Natural killer cell (primary cell): Measurements from ENCODE around the gene ZFP92. TPM values are rescaled to one million over a fixed set of nuclear protein-coding genes. Genes with fewer than 3 reads are reported as not detected.

Experiments
- ATAC-seq, 3 donors: fragments of 150-1000 bp in 2 of 3; fragments of 200-7000 bp in 1 of 3; cut with Tn5 transposase; 1 replicate in 1 of 3; 2 replicates in 2 of 3; pipeline ENCODE4 v1.10.0; 2021; ENCODE audit warnings: mild to moderate bottlenecking in 2 of 3, moderate library complexity in 2 of 3
- DNase-seq, 2 donors: peaks; one replicate each; pipeline versions ENCODE4 v3.0.0 to v3.0.0-alpha.2; 2013 to 2021; ENCODE audit warnings: mixed read lengths in 1 of 2
- H3K27ac ChIP-seq: one replicate; pipeline ENCODE4 v1.5.1; 2013; ENCODE audit warnings: mild to moderate bottlenecking, low read length
- H3K27me3 ChIP-seq: one replicate; pipeline ENCODE4 v1.6.1; 2013; ENCODE audit warnings: low read length; ENCODE audit not compliant: control insufficient read depth, insufficient read depth
- H3K36me3 ChIP-seq: one replicate; pipeline ENCODE4 v1.6.1; 2013; ENCODE audit warnings: low read length; ENCODE audit not compliant: control insufficient read depth, insufficient read depth
- H3K4me1 ChIP-seq: one replicate; pipeline ENCODE4 v1.6.1; 2013; ENCODE audit warnings: low read length; ENCODE audit not compliant: control insufficient read depth, insufficient read depth
- H3K4me3 ChIP-seq: one replicate; pipeline ENCODE4 v1.5.1; 2013; ENCODE audit warnings: low read length
- H3K9me3 ChIP-seq: one replicate; pipeline ENCODE4 v1.6.1; 2013; ENCODE audit warnings: low read length; ENCODE audit not compliant: control insufficient read depth, insufficient read depth
- H3K27ac Mint-ChIP-seq, 2 donors: one replicate each; pipeline ENCODE4 v1.8.0; 2022; ENCODE audit warnings: mild to moderate bottlenecking in 2 of 2, mixed read lengths in 2 of 2, moderate library complexity in 1 of 2
- H3K27me3 Mint-ChIP-seq, 2 donors: one replicate each; pipeline ENCODE4 v1.8.0; 2022; ENCODE audit warnings: low read depth in 2 of 2, mixed read lengths in 2 of 2
- H3K36me3 Mint-ChIP-seq: one replicate; pipeline ENCODE4 v1.8.0; 2022; ENCODE audit warnings: mixed read lengths
- H3K4me1 Mint-ChIP-seq, 2 donors: one replicate each; pipeline ENCODE4 v1.8.0; 2022; ENCODE audit warnings: mixed read lengths in 2 of 2
- H3K4me3 Mint-ChIP-seq: one replicate; pipeline ENCODE4 v1.8.0; 2022; ENCODE audit warnings: mild to moderate bottlenecking, moderate library complexity, mixed read lengths
- H3K9me3 Mint-ChIP-seq, 2 donors: one replicate each; pipeline ENCODE4 v1.8.0; 2022; ENCODE audit warnings: mixed read lengths in 2 of 2
- WGBS: methylation state at CpG from one replicate; pipeline ENCODE4 v1.1.7; 2013; ENCODE audit warnings: missing lambda C conversion rate; ENCODE audit not compliant: insufficient coverage; 5-methylcytosine and 5-hydroxymethylcytosine counted together
- intact Hi-C: fragments of 100-400 bp; cut with micrococcal nuclease; formaldehyde crosslinking; loops from one replicate; pipeline ENCODE4 v1.14.2; 2022
- total RNA-seq, 4 donors: library from RNA; stranded (reverse); fragments of 120-200 nt in 1 of 4; gene quantifications; one replicate each; pipeline versions ENCODE4 v1.2.3 to v1.2.4, GENCODE V29; 2013 to 2022
- TF ChIP-seq, protein P1 (sequence below): fragments of 200-600 bp; IDR thresholded peaks from one replicate; pipeline ENCODE4 v1.8.0; 2022; ENCODE audit warnings: antibody characterized with exemption

Gene ZFP92
- total RNA-seq, 3 donors from 2014 or later (not counting 1 experiment from before 2014, with no cell fraction given) = 1.6 to 3.3 (median 2.9) TPM

DNA sequence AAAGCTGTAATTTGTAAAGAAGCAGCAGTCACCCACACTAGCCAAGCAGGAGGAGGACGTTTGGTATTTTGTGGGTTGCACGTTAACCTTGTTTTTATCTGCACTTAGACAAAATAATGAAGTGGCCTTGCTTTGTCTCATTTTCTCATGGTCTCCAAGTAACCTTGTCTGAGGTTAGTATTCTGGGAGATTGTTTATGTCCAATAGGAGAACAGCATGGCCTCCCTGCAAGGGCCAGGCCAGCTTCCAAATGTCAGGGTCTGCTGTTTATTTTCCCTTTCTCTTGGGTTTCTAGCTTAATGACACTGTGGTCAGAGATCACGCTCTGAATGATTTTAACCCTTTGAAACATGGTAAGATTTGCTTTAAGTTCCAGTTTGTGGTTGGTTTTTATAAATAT is 40.0 kb upstream of the ZFP92 start:
- Mint-ChIP-seq H3K9me3 (no peaks in the 10 kb centered on the region), H3K4me3 (no peak overlapping the region), H3K4me1 (no peaks in the 10 kb centered on the region), H3K36me3 (no peaks in the 10 kb centered on the region), H3K27ac (no peak overlapping the region), H3K27me3 (peaks cover 6 to 45% of the 10 kb centered on the region in 2 donors)
- DNase-seq (no peak), ATAC-seq (no peak)
- TF ChIP-seq, protein P1, sequence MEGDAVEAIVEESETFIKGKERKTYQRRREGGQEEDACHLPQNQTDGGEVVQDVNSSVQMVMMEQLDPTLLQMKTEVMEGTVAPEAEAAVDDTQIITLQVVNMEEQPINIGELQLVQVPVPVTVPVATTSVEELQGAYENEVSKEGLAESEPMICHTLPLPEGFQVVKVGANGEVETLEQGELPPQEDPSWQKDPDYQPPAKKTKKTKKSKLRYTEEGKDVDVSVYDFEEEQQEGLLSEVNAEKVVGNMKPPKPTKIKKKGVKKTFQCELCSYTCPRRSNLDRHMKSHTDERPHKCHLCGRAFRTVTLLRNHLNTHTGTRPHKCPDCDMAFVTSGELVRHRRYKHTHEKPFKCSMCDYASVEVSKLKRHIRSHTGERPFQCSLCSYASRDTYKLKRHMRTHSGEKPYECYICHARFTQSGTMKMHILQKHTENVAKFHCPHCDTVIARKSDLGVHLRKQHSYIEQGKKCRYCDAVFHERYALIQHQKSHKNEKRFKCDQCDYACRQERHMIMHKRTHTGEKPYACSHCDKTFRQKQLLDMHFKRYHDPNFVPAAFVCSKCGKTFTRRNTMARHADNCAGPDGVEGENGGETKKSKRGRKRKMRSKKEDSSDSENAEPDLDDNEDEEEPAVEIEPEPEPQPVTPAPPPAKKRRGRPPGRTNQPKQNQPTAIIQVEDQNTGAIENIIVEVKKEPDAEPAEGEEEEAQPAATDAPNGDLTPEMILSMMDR = no peak
- Histone ChIP-seq H3K27ac (no peak overlapping the region), H3K9me3 (no peaks in the 10 kb centered on the region), H3K36me3 (no peaks in the 10 kb centered on the region), H3K4me1 (no peaks in the 10 kb centered on the region), H3K27me3 (no peaks in the 10 kb centered on the region), H3K4me3 (no peak overlapping the region)
- WGBS = 43% methylated on average over 1 of the region's 3 CpGs
- intact Hi-C loops = no loop called here

DNA sequence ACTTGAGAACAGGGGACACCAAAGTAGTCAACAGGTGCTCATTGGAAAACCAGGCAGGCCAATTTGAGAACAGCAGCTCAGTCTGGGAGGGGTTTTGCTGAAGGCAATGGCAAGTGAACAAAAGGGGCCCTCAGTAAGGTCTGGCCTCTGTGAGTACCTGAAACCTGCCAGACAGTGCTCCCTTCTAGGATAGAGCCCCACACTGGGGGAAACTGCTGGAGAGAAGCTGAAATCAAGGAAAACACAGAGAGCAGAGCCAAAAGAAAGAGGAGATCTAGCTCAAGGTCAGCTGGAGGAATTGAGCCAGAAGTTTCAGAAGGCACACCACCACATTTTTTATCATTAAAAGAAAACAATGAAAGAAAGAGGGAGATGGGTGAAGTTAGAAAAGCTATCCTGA is 38.3 kb upstream of the ZFP92 start:
- no peaks in the 10 kb centered on the region for H3K36me3 ChIP-seq
- Mint-ChIP-seq H3K27ac (no peak overlapping the region), H3K9me3 (no peaks in the 10 kb centered on the region), H3K36me3 (no peaks in the 10 kb centered on the region), H3K4me1 (no peaks in the 10 kb centered on the region), H3K27me3 (peaks cover 6 to 33% of the 10 kb centered on the region in 2 donors), H3K4me3 (no peak overlapping the region)
- H3K4me3 ChIP-seq = no peak overlapping the region
- no peaks in the 10 kb centered on the region for H3K9me3 ChIP-seq
- intact Hi-C loops = no loop called here
- DNase-seq = no peak
- TF ChIP-seq, protein P1 = no peak
- no peak overlapping the region for H3K27ac ChIP-seq
- H3K27me3 ChIP-seq = no peaks in the 10 kb centered on the region
- H3K4me1 ChIP-seq = no peaks in the 10 kb centered on the region
- no peak for ATAC-seq

DNA sequence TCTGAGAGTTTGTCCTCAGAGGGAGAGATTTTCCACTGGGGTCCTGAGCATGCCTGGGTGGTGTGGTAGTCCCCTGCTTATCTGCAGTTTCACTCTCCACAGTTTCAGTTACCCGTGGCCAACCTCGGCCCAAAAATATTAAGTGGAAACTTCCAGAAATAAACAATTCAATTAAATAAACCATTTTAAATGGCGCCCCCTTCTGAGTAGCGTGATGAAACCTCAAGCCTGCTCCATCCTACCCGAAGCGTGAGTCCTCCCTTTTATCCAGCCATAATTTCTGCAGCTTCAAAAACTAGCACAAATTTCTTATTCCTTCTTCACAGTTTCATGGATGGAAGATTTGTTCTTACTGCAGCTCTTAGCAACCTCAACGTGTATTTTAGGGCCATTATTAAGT is 36.8 kb upstream of the ZFP92 start:
- TF ChIP-seq, protein P1 = no peak
- Mint-ChIP-seq H3K9me3 (no peaks in the 10 kb centered on the region), H3K36me3 (no peaks in the 10 kb centered on the region), H3K27ac (no peak overlapping the region), H3K27me3 (peaks cover 6 to 33% of the 10 kb centered on the region in 2 donors), H3K4me3 (no peak overlapping the region), H3K4me1 (no peaks in the 10 kb centered on the region)
- Histone ChIP-seq H3K27ac (no peak overlapping the region), H3K27me3 (no peaks in the 10 kb centered on the region), H3K9me3 (no peaks in the 10 kb centered on the region), H3K4me3 (no peak overlapping the region), H3K36me3 (no peaks in the 10 kb centered on the region), H3K4me1 (no peaks in the 10 kb centered on the region)
- intact Hi-C loops = no loop called here
- ATAC-seq (no peak), DNase-seq (no peak)
- WGBS = 80% methylated on average over 7 of the region's 7 CpGs

DNA sequence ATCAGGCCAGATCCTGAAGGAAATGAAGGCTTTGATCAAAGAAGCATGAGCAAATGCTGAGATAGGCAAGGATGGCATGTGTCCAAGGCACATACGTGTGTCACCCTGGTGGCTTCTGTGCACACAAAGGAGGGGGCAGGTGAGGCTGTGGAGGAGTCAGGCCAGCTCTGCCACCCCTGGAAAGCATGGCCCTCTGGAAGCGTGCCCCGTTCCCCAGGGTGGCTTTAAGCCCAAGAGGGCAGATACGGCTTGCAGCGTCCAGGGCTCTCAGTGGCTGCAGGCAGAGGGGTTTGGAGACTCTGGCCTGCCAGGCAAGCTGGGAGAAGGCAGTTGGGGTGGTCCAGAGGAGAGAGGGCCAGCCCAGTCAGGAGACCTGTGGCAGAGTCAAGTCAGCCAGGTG is 35.7 kb upstream of the ZFP92 start:
- no peak overlapping the region for H3K4me3 Mint-ChIP-seq
- no peak for DNase-seq
- H3K4me3 ChIP-seq = no peak overlapping the region
- H3K9me3 Mint-ChIP-seq = no peaks in the 10 kb centered on the region
- TF ChIP-seq, protein P1 = no peak
- H3K27ac Mint-ChIP-seq = no peak overlapping the region
- 90% methylated on average over 5 of the region's 5 CpGs for WGBS
- H3K4me1 Mint-ChIP-seq = no peaks in the 10 kb centered on the region
- intact Hi-C loops = no loop called here
- H3K27me3 Mint-ChIP-seq = peaks cover 5 to 26% of the 10 kb centered on the region in 2 donors
- ATAC-seq = no peak
- no peaks in the 10 kb centered on the region for H3K36me3 ChIP-seq
- H3K27me3 ChIP-seq = no peaks in the 10 kb centered on the region
- no peaks in the 10 kb centered on the region for H3K9me3 ChIP-seq
- no peaks in the 10 kb centered on the region for H3K4me1 ChIP-seq
- no peak overlapping the region for H3K27ac ChIP-seq
- H3K36me3 Mint-ChIP-seq = no peaks in the 10 kb centered on the region
